ENCODE data around the gene ANGEL2. TPM values are rescaled to one million over a fixed set of nuclear protein-coding genes. Genes with fewer than 3 reads are reported as not detected.

ANGEL2 gene
- total and polyA plus RNA-seq, 2 experiments from 2014 or later = 11.8 to 34.8 TPM

GRCh38 chr1:212979340-212980122, 36.1 kb downstream of the ANGEL2 start:
- Histone ChIP-seq H3K9me2 (replicated peaks; ENCODE audit: insufficient read depth) (no peaks in the 10 kb centered on the region), H3K4me1 (ENCODE audit: insufficient read depth) (peaks cover 4% of the 10 kb centered on the region), H3K4me2 (no peak overlapping the region), H3K9me3 (ENCODE audit: low read depth) (no peaks in the 10 kb centered on the region), H3K27me3 (no peaks in the 10 kb centered on the region), H3K27ac (no peak overlapping the region), H2AFZ (no peak overlapping the region), H4K20me1 (ENCODE audit: insufficient read depth, poor library complexity, severe bottlenecking) (no peaks in the 10 kb centered on the region), H3K79me2 (no peaks in the 10 kb centered on the region), H3K4me3 (no peak overlapping the region), H3K36me3 (replicated peaks; ENCODE audit: insufficient read depth, low read depth) (no peaks in the 10 kb centered on the region)
- 91% methylated on average over 14 of the region's 14 CpGs for WGBS (ENCODE audit: low lambda C conversion rate, missing lambda C conversion rate)
- no peak for DNase-seq (ENCODE audit: low spot score)
- TF ChIP-seq CTCF (IDR thresholded peaks at IDR 0.05; ENCODE audit: poor library complexity) (no peak), EZH2 (IDR thresholded peaks at IDR 0.05; ENCODE audit: borderline replicate concordance) (no peak)

GRCh38 chr1:212977781-212978645, 37.7 kb downstream of the ANGEL2 start:
- no peaks in the 10 kb centered on the region for H3K36me3 ChIP-seq (replicated peaks; ENCODE audit: insufficient read depth, low read depth)
- no peak for TF ChIP-seq CTCF (IDR thresholded peaks at IDR 0.05; ENCODE audit: poor library complexity)
- no peak for TF ChIP-seq EZH2phosphoT487 (IDR thresholded peaks at IDR 0.05; ENCODE audit: low read depth, severe bottlenecking, unreplicated experiment)
- no peak for TF ChIP-seq EZH2 (IDR thresholded peaks at IDR 0.05; ENCODE audit: borderline replicate concordance)
- H3K4me2 ChIP-seq = no peak overlapping the region
- H3K27ac ChIP-seq = no peak overlapping the region
- H3K79me2 ChIP-seq = no peaks in the 10 kb centered on the region
- DNase-seq (ENCODE audit: low spot score) = no peak
- H3K4me3 ChIP-seq = no peak overlapping the region
- WGBS (ENCODE audit: low lambda C conversion rate, missing lambda C conversion rate) = 89% methylated on average over 16 of the region's 16 CpGs
- H4K20me1 ChIP-seq (ENCODE audit: insufficient read depth, poor library complexity, severe bottlenecking) = no peaks in the 10 kb centered on the region
- no peak overlapping the region for H2AFZ ChIP-seq
- H3K4me1 ChIP-seq (ENCODE audit: insufficient read depth) = peaks cover 4% of the 10 kb centered on the region
- no peaks in the 10 kb centered on the region for H3K9me2 ChIP-seq (replicated peaks; ENCODE audit: insufficient read depth)
- H3K27me3 ChIP-seq = no peaks in the 10 kb centered on the region
- no peaks in the 10 kb centered on the region for H3K9me3 ChIP-seq (ENCODE audit: low read depth)

GRCh38 chr1:212976586-212976985, 39.1 kb downstream of the ANGEL2 start:
- Histone ChIP-seq H3K4me2 (no peak overlapping the region), H3K9me3 (ENCODE audit: low read depth) (no peaks in the 10 kb centered on the region), H3K36me3 (replicated peaks; ENCODE audit: insufficient read depth, low read depth) (no peaks in the 10 kb centered on the region), H3K27me3 (no peaks in the 10 kb centered on the region), H2AFZ (no peak overlapping the region), H3K4me3 (no peak overlapping the region), H3K27ac (no peak overlapping the region), H3K79me2 (no peaks in the 10 kb centered on the region), H3K4me1 (ENCODE audit: insufficient read depth) (peaks cover 4% of the 10 kb centered on the region), H4K20me1 (ENCODE audit: insufficient read depth, poor library complexity, severe bottlenecking) (no peaks in the 10 kb centered on the region), H3K9me2 (replicated peaks; ENCODE audit: insufficient read depth) (no peaks in the 10 kb centered on the region)
- 92% methylated on average over 9 of the region's 9 CpGs for WGBS (ENCODE audit: low lambda C conversion rate, missing lambda C conversion rate)
- DNase-seq (ENCODE audit: low spot score) = no peak
- TF ChIP-seq EZH2 (IDR thresholded peaks at IDR 0.05; ENCODE audit: borderline replicate concordance) (no peak), CTCF (IDR thresholded peaks at IDR 0.05; ENCODE audit: poor library complexity) (no peak), EZH2phosphoT487 (IDR thresholded peaks at IDR 0.05; ENCODE audit: low read depth, severe bottlenecking, unreplicated experiment) (no peak)
